ENCODE data around the gene OR1Q1.
"Not testable (repeated sequence)": the region's sequence is repeated elsewhere in the genome, so short reads cannot be mapped to it uniquely, and the experiment has no call there.

The OR1Q1 gene, protein sequence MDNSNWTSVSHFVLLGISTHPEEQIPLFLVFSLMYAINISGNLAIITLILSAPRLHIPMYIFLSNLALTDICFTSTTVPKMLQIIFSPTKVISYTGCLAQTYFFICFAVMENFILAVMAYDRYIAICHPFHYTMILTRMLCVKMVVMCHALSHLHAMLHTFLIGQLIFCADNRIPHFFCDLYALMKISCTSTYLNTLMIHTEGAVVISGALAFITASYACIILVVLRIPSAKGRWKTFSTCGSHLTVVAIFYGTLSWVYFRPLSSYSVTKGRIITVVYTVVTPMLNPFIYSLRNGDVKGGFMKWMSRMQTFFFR

DNA sequence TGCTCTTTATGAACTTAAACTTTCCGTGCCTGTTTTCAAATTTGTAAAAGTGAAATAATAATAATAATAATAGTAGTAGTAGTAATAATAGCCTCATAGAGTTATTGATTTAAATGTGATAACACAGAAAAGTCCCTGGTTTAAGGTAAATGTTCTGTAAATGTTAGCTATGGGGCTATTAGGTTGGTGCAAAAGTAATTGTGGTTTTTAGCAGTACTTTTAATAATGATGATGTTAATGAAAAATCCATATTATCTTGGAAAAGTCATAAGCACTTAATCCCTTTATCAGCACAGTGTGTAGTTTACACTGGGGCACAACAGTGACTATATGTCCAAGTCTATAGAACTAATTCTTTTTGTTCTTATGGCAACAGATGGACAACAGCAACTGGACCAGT lies at the start of gene OR1Q1:
Gene OR1Q1 (plus strand): TSS at position 377 of the 400 bp plus-strand sequence. CDS start 0 bp downstream, at position 377.
- no peak for DNase-seq (ENCODE audit: low read depth in 2 of 2)

GRCh38 chr9:122567901-122568300 lies 46.6 kb upstream of the OR1Q1 start:
- no peak for DNase-seq (ENCODE audit: low read depth in 2 of 2)

DNA sequence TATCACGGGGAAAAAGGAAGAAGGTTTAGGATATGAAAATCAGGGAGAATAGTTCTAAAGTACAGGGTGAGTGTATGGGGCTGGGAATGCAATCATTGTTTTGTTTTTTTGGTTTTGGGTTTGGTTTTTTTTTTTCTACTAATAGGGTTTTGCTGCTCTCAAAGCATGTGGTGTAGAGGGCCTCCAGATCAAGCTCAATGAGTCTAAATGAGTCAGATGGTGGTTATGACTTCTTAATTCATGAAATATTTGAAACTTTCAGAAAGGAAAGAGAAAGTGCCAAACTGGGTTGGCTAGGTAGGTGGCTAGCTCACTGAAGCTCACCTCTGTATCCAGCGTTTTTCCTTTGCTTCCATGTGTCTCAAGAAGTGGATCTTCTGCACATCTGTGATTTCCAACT lies 42.1 kb upstream of the OR1Q1 start:
- no peak for DNase-seq (ENCODE audit: low read depth in 2 of 2)

- no peak for DNase-seq (ENCODE audit: low read depth in 2 of 2)
These were observed 34.7 kb upstream of the OR1Q1 start for GRCh38 chr9:122579874-122580273.

- DNase-seq (ENCODE audit: low read depth in 2 of 2) = no peak
These were observed 34.2 kb upstream of the OR1Q1 start for GRCh38 chr9:122580360-122580759.

GRCh38 chr9:122583284-122583683 lies 31.3 kb upstream of the OR1Q1 start, which contains the start of gene OR1L8:
Gene OR1L8 (minus strand): TSS chr9:122583384. CDS start chr9:122568477, 14,907 bp downstream.
- DNase-seq (ENCODE audit: low read depth in 2 of 2) = not testable (repeated sequence)

- DNase-seq (ENCODE audit: low read depth in 2 of 2) = no peak
These were observed 8.8 kb upstream of the OR1Q1 start for GRCh38 chr9:122605691-122606090.

GRCh38 chr9:122606587-122606986 lies 8.0 kb upstream of the OR1Q1 start:
- DNase-seq (ENCODE audit: low read depth in 2 of 2) = no peak

GRCh38 chr9:122609804-122610203 lies 4.7 kb upstream of the OR1Q1 start:
- DNase-seq (ENCODE audit: low read depth in 2 of 2) = no peak

DNA sequence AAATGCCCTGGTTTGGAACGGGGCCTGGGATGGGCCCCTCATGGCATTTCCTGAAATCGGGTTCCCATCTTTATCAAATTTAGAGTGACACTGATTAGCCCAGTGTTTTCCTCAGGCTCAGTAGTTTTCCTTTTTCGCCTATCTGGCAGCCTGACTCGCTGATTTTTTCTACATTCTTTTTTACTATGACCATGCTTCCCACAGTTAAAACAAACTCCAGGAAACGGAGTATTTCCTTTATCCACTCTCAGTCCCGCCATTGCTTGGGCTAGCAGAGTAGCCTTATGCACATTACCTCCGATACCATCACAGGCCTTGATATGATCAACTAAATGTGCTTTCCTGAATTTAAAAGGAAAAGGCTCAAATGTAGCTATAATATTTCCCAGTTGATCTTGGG lies 5.5 kb downstream of the OR1Q1 start:
- no peak for DNase-seq (ENCODE audit: low read depth in 2 of 2)

- DNase-seq (ENCODE audit: low read depth in 2 of 2) = no peak
These were observed 27.7 kb downstream of the OR1Q1 start for GRCh38 chr9:122642226-122642625.

DNA sequence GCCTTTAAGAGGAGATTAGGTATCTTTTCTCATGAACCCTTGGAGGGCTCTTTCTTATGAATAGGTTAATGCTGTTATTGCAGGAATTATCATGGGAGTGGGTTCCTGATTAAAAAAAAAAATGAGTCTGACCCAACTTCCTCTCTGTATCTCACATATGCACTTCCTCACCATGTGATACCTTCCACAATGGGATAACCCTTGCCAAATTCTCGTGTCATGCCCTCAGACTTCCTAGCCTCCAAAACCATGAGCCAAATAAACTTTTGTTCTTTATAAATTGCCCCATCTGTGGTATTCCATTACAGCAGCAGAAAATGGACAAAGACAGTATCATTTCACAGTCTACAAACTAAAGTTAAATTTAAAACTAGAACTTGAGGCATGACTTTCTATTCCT lies 41.8 kb downstream of the OR1Q1 start:
- no peak for DNase-seq (ENCODE audit: low read depth in 2 of 2)

- DNase-seq (ENCODE audit: low read depth in 2 of 2) = no peak
These were observed 43.0 kb downstream of the OR1Q1 start, which contains the start of gene OR1B1 for GRCh38 chr9:122657527-122657926. Gene OR1B1 (minus strand): TSS chr9:122657627.

- no peak for DNase-seq (ENCODE audit: low read depth in 2 of 2)
These were observed 46.9 kb downstream of the OR1Q1 start, which contains the start of gene OR1L1 for GRCh38 chr9:122661416-122661815. Gene OR1L1 (plus strand): TSS chr9:122661716. CDS start chr9:122661716, 0 bp downstream.
